ENCODE results near the gene GRID2IP. TPM values are rescaled to one million over a fixed set of nuclear protein-coding genes. Genes with fewer than 3 reads are reported as not detected.

The GRID2IP gene
- total and polyA plus RNA-seq, 2 of the 8 experiments (the other 6 are each of a cell fraction or from before 2014, with no cell fraction given): 0.80 to 1.3 TPM

- no peak overlapping the region for H3K14ac ChIP-seq (ENCODE audit: insufficient read length)
- H4K20me1 ChIP-seq (replicated peaks in 1 of 2; ENCODE audit: control insufficient read depth in 1 of 2, insufficient read depth in 2 of 2, low read length in 2 of 2): peaks cover 8 to 19% of the 10 kb centered on the region in 2 experiments
- no peak overlapping the region for H2BK12ac ChIP-seq (ENCODE audit: low read depth, low read length)
- H2AK5ac ChIP-seq (ENCODE audit: low read depth, low read length): no peak overlapping the region
- H2BK120ac ChIP-seq (replicated peaks; ENCODE audit: low read depth, low read length): no peak overlapping the region
- H3K4me3 ChIP-seq (ENCODE audit: extremely low read depth in 1 of 4, insufficient read depth in 2 of 4, low read depth in 3 of 4, low read length in 4 of 4): no peak overlapping the region
- peaks cover 0 to 23% (median 3%) of the 10 kb centered on the region in 4 experiments; a peak in 5 of 8 replicates for H3K36me3 ChIP-seq (ENCODE audit: control insufficient read depth in 2 of 4, insufficient read depth in 4 of 4, low read length in 3 of 4)
- no peaks in the 10 kb centered on the region for H3K23me2 ChIP-seq (ENCODE audit: low read depth, low read length)
- H3K9me3 ChIP-seq (ENCODE audit: insufficient read depth in 2 of 2, low read depth in 1 of 2, low read length in 1 of 2): no peaks in the 10 kb centered on the region
- no peak overlapping the region for H3K9ac ChIP-seq (replicated peaks in 1 of 4; ENCODE audit: extremely low read depth in 1 of 4, low read depth in 3 of 4, low read length in 3 of 4)
- no peak overlapping the region for H3K23ac ChIP-seq (ENCODE audit: insufficient read length)
- no peak overlapping the region for H2BK15ac ChIP-seq (ENCODE audit: low read length)
- no peak overlapping the region for H3K18ac ChIP-seq (ENCODE audit: extremely low read depth, low read length)
- no peak overlapping the region for H4K5ac ChIP-seq (ENCODE audit: insufficient read length, low read depth, low read length)
- H3K79me1 ChIP-seq (ENCODE audit: low read depth, low read length): peaks cover 2% of the 10 kb centered on the region
- H3K56ac ChIP-seq (replicated peaks; ENCODE audit: insufficient read length, low read depth, low read length): no peak overlapping the region
- H4K91ac ChIP-seq (replicated peaks; ENCODE audit: insufficient read length, low read length): no peak overlapping the region
- 86% methylated on average over 1 of the region's 1 CpG; no CpG with 5 or more reads in 1 of the 2 experiments for WGBS, 2 experiments (ENCODE audit: extremely low coverage in 1 of 2, insufficient coverage in 1 of 2, insufficient read length in 1 of 2, insufficient replicate concordance in 2 of 2, low coverage in 1 of 2, low lambda C conversion rate in 2 of 2, missing lambda C conversion rate in 1 of 2)
- no peak overlapping the region for H2BK5ac ChIP-seq (ENCODE audit: low read depth, low read length)
- no peak overlapping the region for H2AFZ ChIP-seq (ENCODE audit: low read length)
- H4K8ac ChIP-seq (ENCODE audit: extremely low read depth, insufficient read depth, low read length): no peak overlapping the region
- no peak overlapping the region for H3K4me2 ChIP-seq (ENCODE audit: insufficient read depth in 1 of 2, low read depth in 2 of 2, low read length in 2 of 2)
- no peak overlapping the region for H3K27ac ChIP-seq (ENCODE audit: low read depth, low read length)
- FAIRE-seq (no peak), DNase-seq (ENCODE audit: low read depth in 1 of 2, low spot score in 2 of 2) (no peak)
- ChIA-PET CTCF (ENCODE audit: partially characterized antibody) (interaction anchor here (1.6 kb wide), 1 partner anchor 10 kb away, joined by 3 read pairs; no protein-coding TSS in a partner anchor), POLR2A (ENCODE audit: partially characterized antibody) (interaction anchor here (1.1 kb wide), 1 partner anchor 14 kb away, joined by 3 read pairs; no protein-coding TSS in a partner anchor)
- H3K4ac ChIP-seq (replicated peaks; ENCODE audit: insufficient read length, low read depth, low read length): no peak overlapping the region
- no peaks in the 10 kb centered on the region for H3K4me1 ChIP-seq (replicated peaks in 1 of 4; ENCODE audit: control insufficient read depth in 3 of 4, insufficient read depth in 4 of 4, low read length in 3 of 4)
- H3K27me3 ChIP-seq (replicated peaks in 1 of 4; ENCODE audit: control insufficient read depth in 3 of 4, extremely low read depth in 1 of 4, insufficient read depth in 3 of 4, low read length in 3 of 4): no peaks in the 10 kb centered on the region
- no peak overlapping the region for H2BK20ac ChIP-seq (ENCODE audit: low read length)
- H3K79me2 ChIP-seq (ENCODE audit: control insufficient read depth in 1 of 2, insufficient read depth in 2 of 2, low read length in 2 of 2): peaks cover 0 to 76% of the 10 kb centered on the region in 2 experiments; a peak in 3 of 4 replicates
- TF ChIP-seq RNF2 (IDR thresholded peaks at IDR 0.05; ENCODE audit: borderline replicate concordance, low read depth, low read length, missing control alignments, poor library complexity, severe bottlenecking): no peak
Observed at GRCh38 chr7:6477318-6477660, 74.0 kb downstream of the GRID2IP start.
